ENCODE data around the gene PTPRM.

DNA sequence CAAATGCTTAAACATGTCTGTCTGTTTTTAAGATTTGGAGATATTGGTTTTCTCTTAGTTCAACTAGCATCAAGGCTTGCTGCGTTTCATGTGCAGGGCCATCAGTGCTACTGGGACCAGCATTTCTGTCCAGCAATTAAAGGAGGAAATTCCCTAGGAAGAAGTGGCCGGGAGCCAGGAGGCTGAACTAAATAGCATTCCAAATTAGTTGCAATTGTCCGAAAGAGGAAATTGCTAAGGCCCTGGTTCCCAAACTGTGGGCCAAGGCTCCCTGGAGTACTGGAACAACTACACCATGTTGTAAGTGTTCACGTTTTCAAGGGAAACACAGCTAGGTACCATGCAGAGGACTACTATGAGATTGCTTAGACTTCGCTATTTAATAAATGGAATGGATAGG is 257.9 kb downstream of the PTPRM start:
- no peak for TF ChIP-seq EZH2 (optimal IDR thresholded peaks at IDR 0.05; ENCODE audit: low read depth, low read length)
- TF ChIP-seq, protein P1, sequence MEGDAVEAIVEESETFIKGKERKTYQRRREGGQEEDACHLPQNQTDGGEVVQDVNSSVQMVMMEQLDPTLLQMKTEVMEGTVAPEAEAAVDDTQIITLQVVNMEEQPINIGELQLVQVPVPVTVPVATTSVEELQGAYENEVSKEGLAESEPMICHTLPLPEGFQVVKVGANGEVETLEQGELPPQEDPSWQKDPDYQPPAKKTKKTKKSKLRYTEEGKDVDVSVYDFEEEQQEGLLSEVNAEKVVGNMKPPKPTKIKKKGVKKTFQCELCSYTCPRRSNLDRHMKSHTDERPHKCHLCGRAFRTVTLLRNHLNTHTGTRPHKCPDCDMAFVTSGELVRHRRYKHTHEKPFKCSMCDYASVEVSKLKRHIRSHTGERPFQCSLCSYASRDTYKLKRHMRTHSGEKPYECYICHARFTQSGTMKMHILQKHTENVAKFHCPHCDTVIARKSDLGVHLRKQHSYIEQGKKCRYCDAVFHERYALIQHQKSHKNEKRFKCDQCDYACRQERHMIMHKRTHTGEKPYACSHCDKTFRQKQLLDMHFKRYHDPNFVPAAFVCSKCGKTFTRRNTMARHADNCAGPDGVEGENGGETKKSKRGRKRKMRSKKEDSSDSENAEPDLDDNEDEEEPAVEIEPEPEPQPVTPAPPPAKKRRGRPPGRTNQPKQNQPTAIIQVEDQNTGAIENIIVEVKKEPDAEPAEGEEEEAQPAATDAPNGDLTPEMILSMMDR (IDR thresholded peaks at IDR 0.05; ENCODE audit: low read length), result no peak
